ENCODE measurements around the gene WASF3.

Gene WASF3
- long read RNA-seq, full-length matches to known transcripts, result 1 of 6 reads
- long read RNA-seq, partial matches to known transcripts, result 1 of 6 reads
- long read RNA-seq, other reads (novel, unspliced or antisense), result 4 of 6 reads

- peak within 1 kb of the TSS; percentile 31 for H3K4me3 ChIP-seq (replicated peaks; ENCODE audit: insufficient read depth, low read length)
- TF ChIP-seq POLR2AphosphoS5 (IDR thresholded peaks at IDR 0.05; ENCODE audit: low read depth) (no peak), CTCF (IDR thresholded peaks at IDR 0.05; ENCODE audit: insufficient read depth, low read length) (no peak), REST (IDR thresholded peaks at IDR 0.05; ENCODE audit: insufficient replicate concordance, low read depth) (no peak)
- H3K27ac ChIP-seq (replicated peaks), result no peak within 1 kb of the TSS
- peak; percentile 28 to 68 for DNase-seq (ENCODE audit: low read depth in 1 of 2, low spot score in 1 of 2)
- H3K27me3 ChIP-seq (ENCODE audit: insufficient read depth, poor library complexity, severe bottlenecking), result peaks cover 38% of the 10 kb centered on the region
Observed at GRCh38 chr13:26557393-26558073, at the start of gene WASF3. Gene WASF3, plus strand, starts transcription at chr13:26557683. Its CDS starts 84,588 bp downstream, at chr13:26642271.

GRCh38 chr13:26508885-26509284 is 48.6 kb upstream of the WASF3 start:
- Histone ChIP-seq H3K27ac (replicated peaks) (no peak overlapping the region), H3K27me3 (ENCODE audit: insufficient read depth, poor library complexity, severe bottlenecking) (no peaks in the 10 kb centered on the region), H3K4me3 (replicated peaks; ENCODE audit: insufficient read depth, low read length) (no peak overlapping the region)
- no peak for DNase-seq (ENCODE audit: low read depth in 1 of 2, low spot score in 1 of 2)
- TF ChIP-seq GABPA (IDR thresholded peaks at IDR 0.05; ENCODE audit: low read depth) (no peak), SPI1 (IDR thresholded peaks at IDR 0.05; ENCODE audit: borderline replicate concordance, low read depth) (no peak)

- no peak for DNase-seq (ENCODE audit: low read depth in 1 of 2, low spot score in 1 of 2)
- TF ChIP-seq POLR2AphosphoS5 (IDR thresholded peaks at IDR 0.05; ENCODE audit: low read depth), result no peak
- TF ChIP-seq SPI1 (IDR thresholded peaks at IDR 0.05; ENCODE audit: borderline replicate concordance, low read depth), result no peak
- no peak overlapping the region for H3K4me3 ChIP-seq (replicated peaks; ENCODE audit: insufficient read depth, low read length)
- H3K27me3 ChIP-seq (ENCODE audit: insufficient read depth, poor library complexity, severe bottlenecking), result no peaks in the 10 kb centered on the region
- H3K27ac ChIP-seq (replicated peaks), result no peak overlapping the region
Observed at GRCh38 chr13:26509491-26509890, 48.0 kb upstream of the WASF3 start.

GRCh38 chr13:26513931-26514330 is 43.6 kb upstream of the WASF3 start:
- no peak overlapping the region for H3K27ac ChIP-seq (replicated peaks)
- no peak for DNase-seq (ENCODE audit: low read depth in 1 of 2, low spot score in 1 of 2)
- peaks cover 9% of the 10 kb centered on the region for H3K27me3 ChIP-seq (ENCODE audit: insufficient read depth, poor library complexity, severe bottlenecking)
- H3K4me3 ChIP-seq (replicated peaks; ENCODE audit: insufficient read depth, low read length), result no peak overlapping the region
- TF ChIP-seq SPI1 (IDR thresholded peaks at IDR 0.05; ENCODE audit: borderline replicate concordance, low read depth), result no peak
- no peak for TF ChIP-seq POLR2AphosphoS5 (IDR thresholded peaks at IDR 0.05; ENCODE audit: low read depth)
- TF ChIP-seq REST (IDR thresholded peaks at IDR 0.05; ENCODE audit: insufficient replicate concordance, low read depth), result no peak
- TF ChIP-seq GABPA (IDR thresholded peaks at IDR 0.05; ENCODE audit: low read depth), result no peak
- no peak for TF ChIP-seq CTCF (IDR thresholded peaks at IDR 0.05; ENCODE audit: insufficient read depth, low read length)

- no peak for DNase-seq (ENCODE audit: low read depth in 1 of 2, low spot score in 1 of 2)
Observed at GRCh38 chr13:26515721-26516120, 41.8 kb upstream of the WASF3 start.

More at GRCh38 chr13:26515721-26516120, 41.8 kb upstream of the WASF3 start:
- TF ChIP-seq GABPA (IDR thresholded peaks at IDR 0.05; ENCODE audit: low read depth), result no peak
- no peak for TF ChIP-seq REST (IDR thresholded peaks at IDR 0.05; ENCODE audit: insufficient replicate concordance, low read depth)
- TF ChIP-seq SPI1 (IDR thresholded peaks at IDR 0.05; ENCODE audit: borderline replicate concordance, low read depth), result no peak
- TF ChIP-seq CTCF (IDR thresholded peaks at IDR 0.05; ENCODE audit: insufficient read depth, low read length), result no peak
- TF ChIP-seq POLR2AphosphoS5 (IDR thresholded peaks at IDR 0.05; ENCODE audit: low read depth), result no peak
- H3K27me3 ChIP-seq (ENCODE audit: insufficient read depth, poor library complexity, severe bottlenecking), result peaks cover 9% of the 10 kb centered on the region
- H3K27ac ChIP-seq (replicated peaks), result no peak overlapping the region
- H3K4me3 ChIP-seq (replicated peaks; ENCODE audit: insufficient read depth, low read length), result no peak overlapping the region
